ENCODE results near the gene MED27. TPM values are rescaled to one million over a fixed set of nuclear protein-coding genes. Genes with fewer than 3 reads are reported as not detected.

The MED27 gene
- total RNA-seq, 1 donor from 2014 or later, result 31.3 TPM

GRCh38 chr9:131853434-131853833, 226.2 kb downstream of the MED27 start:
- Mint-ChIP-seq H3K9me3 (no peaks in the 10 kb centered on the region), H3K36me3 (ENCODE audit: low read depth) (no peaks in the 10 kb centered on the region), H3K27me3 (ENCODE audit: low read depth) (peaks cover 3% of the 10 kb centered on the region), H3K27ac (ENCODE audit: unreplicated experiment) (no peak overlapping the region), H3K4me3 (no peak overlapping the region), H3K4me1 (peaks cover 17% of the 10 kb centered on the region)
- no peak for TF ChIP-seq CTCF (conservative IDR thresholded peaks at IDR 0.05)
- DNase-seq (ENCODE audit: low read depth, low spot score), result no peak

- no peak for TF ChIP-seq CTCF (conservative IDR thresholded peaks at IDR 0.05)
- no peak for DNase-seq (ENCODE audit: low read depth, low spot score)
- Mint-ChIP-seq H3K27ac (ENCODE audit: unreplicated experiment) (no peak overlapping the region), H3K36me3 (ENCODE audit: low read depth) (no peaks in the 10 kb centered on the region), H3K4me3 (no peak overlapping the region), H3K27me3 (ENCODE audit: low read depth) (peaks cover 3% of the 10 kb centered on the region), H3K4me1 (peaks cover 12% of the 10 kb centered on the region), H3K9me3 (no peaks in the 10 kb centered on the region)
Measured at GRCh38 chr9:131851414-131851813, 228.3 kb downstream of the MED27 start.

- Mint-ChIP-seq H3K27me3 (ENCODE audit: low read depth) (no peaks in the 10 kb centered on the region), H3K9me3 (no peaks in the 10 kb centered on the region), H3K36me3 (ENCODE audit: low read depth) (no peaks in the 10 kb centered on the region)
Measured at GRCh38 chr9:131849391-131849790, 230.3 kb downstream of the MED27 start.

GRCh38 chr9:131848570-131849160, 231.0 kb downstream of the MED27 start:
- no peaks in the 10 kb centered on the region for H3K27me3 Mint-ChIP-seq (ENCODE audit: low read depth)
- H3K4me3 Mint-ChIP-seq, result no peak overlapping the region
- no peak for TF ChIP-seq CTCF (conservative IDR thresholded peaks at IDR 0.05)
- peaks cover 6% of the 10 kb centered on the region for H3K4me1 Mint-ChIP-seq
- no peak for DNase-seq (ENCODE audit: low read depth, low spot score)
- H3K27ac Mint-ChIP-seq (ENCODE audit: unreplicated experiment), result peak overlapping the region; percentile 87
- no peaks in the 10 kb centered on the region for H3K36me3 Mint-ChIP-seq (ENCODE audit: low read depth)
- no peaks in the 10 kb centered on the region for H3K9me3 Mint-ChIP-seq

More at GRCh38 chr9:131849391-131849790, 230.3 kb downstream of the MED27 start:
- Mint-ChIP-seq H3K4me1 (peaks cover 10% of the 10 kb centered on the region), H3K27ac (ENCODE audit: unreplicated experiment) (peak overlapping the region; percentile 35), H3K4me3 (no peak overlapping the region)
- no peak for DNase-seq (ENCODE audit: low read depth, low spot score)
- TF ChIP-seq CTCF (conservative IDR thresholded peaks at IDR 0.05), result no peak

GRCh38 chr9:131847665-131848354, 231.9 kb downstream of the MED27 start:
- Mint-ChIP-seq H3K9me3 (no peaks in the 10 kb centered on the region), H3K36me3 (ENCODE audit: low read depth) (no peaks in the 10 kb centered on the region), H3K27me3 (ENCODE audit: low read depth) (no peaks in the 10 kb centered on the region), H3K4me1 (peaks cover 6% of the 10 kb centered on the region), H3K4me3 (no peak overlapping the region), H3K27ac (ENCODE audit: unreplicated experiment) (peak overlapping the region; percentile 48)
- DNase-seq (ENCODE audit: low read depth, low spot score), result no peak
- no peak for TF ChIP-seq CTCF (conservative IDR thresholded peaks at IDR 0.05)

Measured in neural crest cell (in vitro differentiated cells).